ENCODE results near the gene GALNT15.

The GALNT15 gene

GRCh38 chr3:16227566-16227965 lies 53.1 kb downstream of the GALNT15 start:
- no peak for DNase-seq (ENCODE audit: low read depth in 2 of 2)

- DNase-seq (ENCODE audit: low read depth in 2 of 2) = no peak
Observed at GRCh38 chr3:16229681-16230080, 55.2 kb downstream of the GALNT15 start.

GRCh38 chr3:16231983-16232382 lies 57.5 kb downstream of the GALNT15 start:
- no peak for DNase-seq (ENCODE audit: low read depth in 2 of 2)

- DNase-seq (ENCODE audit: low read depth in 2 of 2) = no peak
Observed at GRCh38 chr3:16233806-16234205, 59.3 kb downstream of the GALNT15 start.

GRCh38 chr3:16234281-16234680 lies 59.8 kb downstream of the GALNT15 start:
- DNase-seq (ENCODE audit: low read depth in 2 of 2) = no peak

GRCh38 chr3:16236030-16236639 lies 61.7 kb downstream of the GALNT15 start:
- DNase-seq (ENCODE audit: low read depth in 2 of 2) = no peak

GRCh38 chr3:16236856-16237393 lies 62.4 kb downstream of the GALNT15 start:
- no peak for DNase-seq (ENCODE audit: low read depth in 2 of 2)

- no peak for DNase-seq (ENCODE audit: low read depth in 2 of 2)
Observed at GRCh38 chr3:16239086-16239770, 64.7 kb downstream of the GALNT15 start.

GRCh38 chr3:16239780-16240179 lies 65.3 kb downstream of the GALNT15 start:
- no peak for DNase-seq (ENCODE audit: low read depth in 2 of 2)

GRCh38 chr3:16240229-16241023 lies 65.9 kb downstream of the GALNT15 start:
- no peak for DNase-seq (ENCODE audit: low read depth in 2 of 2)

- no peak for DNase-seq (ENCODE audit: low read depth in 2 of 2)
Observed at GRCh38 chr3:16241225-16241624, 66.7 kb downstream of the GALNT15 start.

GRCh38 chr3:16242177-16242576 lies 67.7 kb downstream of the GALNT15 start:
- no peak for DNase-seq (ENCODE audit: low read depth in 2 of 2)

GRCh38 chr3:16243706-16244490 lies 69.4 kb downstream of the GALNT15 start:
- DNase-seq (ENCODE audit: low read depth in 2 of 2) = peak in 1 of 2 donors; percentile 8

GRCh38 chr3:16245609-16246008 lies 71.1 kb downstream of the GALNT15 start:
- no peak for DNase-seq (ENCODE audit: low read depth in 2 of 2)

GRCh38 chr3:16247282-16248061 lies 73.0 kb downstream of the GALNT15 start:
- DNase-seq (ENCODE audit: low read depth in 2 of 2) = peak; percentile 61 to 73

- DNase-seq (ENCODE audit: low read depth in 2 of 2) = no peak
Observed at GRCh38 chr3:16248556-16248955, 74.1 kb downstream of the GALNT15 start.

GRCh38 chr3:16249336-16249735 lies 74.9 kb downstream of the GALNT15 start:
- peak in 1 of 2 donors; percentile 14 for DNase-seq (ENCODE audit: low read depth in 2 of 2)

GRCh38 chr3:16249886-16250285 lies 75.4 kb downstream of the GALNT15 start:
- DNase-seq (ENCODE audit: low read depth in 2 of 2) = no peak

- DNase-seq (ENCODE audit: low read depth in 2 of 2) = no peak
Observed at GRCh38 chr3:16251316-16252085, 77.0 kb downstream of the GALNT15 start.

Data from stimulated activated CD4-positive, alpha-beta T cell treated with anti-CD3 and anti-CD28 coated beads, Interleukin-15, amount 100 ng/mL, for 48 hours (primary cell).